Tibial nerve (tissue), 4 donors: ENCODE data around the gene GRB7. TPM values are rescaled to one million over a fixed set of nuclear protein-coding genes. Genes with fewer than 3 reads are reported as not detected.
"Not testable (repeated sequence)": the region's sequence is repeated elsewhere in the genome, so short reads cannot be mapped to it uniquely, and the experiment has no call there.

Experiments
- DNase-seq, 2 donors: peaks; one replicate each; pipeline ENCODE4 v3.0.0-alpha.2; 2019; ENCODE audit warnings: low spot score in 2 of 2
- H3K27ac ChIP-seq, 4 donors: fragments of 200-600 bp; sonication (generic) in 3 of 4; one replicate each; pipeline ENCODE4 v1.5.1; 2017 to 2019; ENCODE audit warnings: mild to moderate bottlenecking in 1 of 4
- H3K27me3 ChIP-seq, 2 donors: fragments of 200-600 bp; sonication (generic) in 1 of 2; one replicate each; pipeline versions ENCODE4 v1.5.1 to v1.6.0; 2017 to 2019
- H3K36me3 ChIP-seq, 3 donors: fragments of 200-600 bp; sonication (generic); one replicate each; pipeline ENCODE4 v1.5.1; 2018 to 2019
- H3K4me1 ChIP-seq, 4 donors: fragments of 200-600 bp; sonication (generic) in 3 of 4; one replicate each; pipeline ENCODE4 v1.5.1; 2017 to 2019
- H3K4me3 ChIP-seq, 4 donors: fragments of 200-600 bp; sonication (generic) in 3 of 4; one replicate each; pipeline ENCODE4 v1.5.1; 2017 to 2019; ENCODE audit warnings: mild to moderate bottlenecking in 1 of 4, moderate library complexity in 1 of 4
- H3K9me3 ChIP-seq, 4 donors: fragments of 200-600 bp; sonication (generic) in 3 of 4; one replicate each; pipeline ENCODE4 v1.5.1; 2017 to 2019
- CTCF ChIP-seq, 5 experiments: fragments of 200-600 bp in 3 of 5; fragments of 450-650 bp in 2 of 5; sonication (generic) in 3 of 5; IDR thresholded peaks; one replicate each; pipeline ENCODE4 v1.5.1; 2016 to 2019; ENCODE audit warnings: antibody characterized with exemption in 5 of 5, mild to moderate bottlenecking in 3 of 5, moderate library complexity in 2 of 5
- EP300 ChIP-seq, 2 donors: sonication (generic); formaldehyde crosslinking; IDR thresholded peaks; one replicate each; pipeline ENCODE4 v1.6.1; 2017; ENCODE audit warnings: antibody characterized with exemption in 2 of 2, mild to moderate bottlenecking in 1 of 2
- POLR2A ChIP-seq, 2 donors: fragments of 450-650 bp; IDR thresholded peaks; one replicate each; pipeline ENCODE4 v1.6.1; 2017; ENCODE audit warnings: antibody characterized with exemption in 2 of 2, mild to moderate bottlenecking in 2 of 2, moderate library complexity in 2 of 2
- WGBS, 2 donors: methylation state at CpG; one replicate each; pipeline ENCODE4 v1.1.5; 2018; 5-methylcytosine and 5-hydroxymethylcytosine counted together
- total RNA-seq, 4 donors: library from RNA; depleted of rRNA; stranded (reverse); fragments of >200 nt; gene quantifications; one replicate each; pipeline ENCODE4 v1.1.0, GENCODE V29; 2016

GRB7 gene
- total RNA-seq, 4 donors from 2014 or later = 0.21 to 0.39 (median 0.30) TPM; not detected in 1

GRCh38 chr17:39722965-39723848 lies 14.5 kb upstream of the GRB7 start:
- Histone ChIP-seq H3K4me3 (no peak overlapping the region), H3K9me3 (no peaks in the 10 kb centered on the region), H3K27me3 (no peaks in the 10 kb centered on the region), H3K36me3 (peaks cover 0 to 98% (median 0%) of the 10 kb centered on the region in 3 donors), H3K4me1 (peaks cover 0 to 9% (median 0%) of the 10 kb centered on the region in 4 donors), H3K27ac (no peak overlapping the region)
- WGBS, 2 donors = 77 to 81% methylated on average over 30 to 34 of the region's 34 CpGs
- TF ChIP-seq EP300 (IDR thresholded peaks at IDR 0.05) (no peak), CTCF (IDR thresholded peaks at IDR 0.05) (no peak), POLR2A (IDR thresholded peaks at IDR 0.05) (no peak)
- no peak for DNase-seq

GRCh38 chr17:39724731-39725130 lies 13.0 kb upstream of the GRB7 start:
- 93 to 96% methylated on average over 12 of the region's 13 CpGs for WGBS, 2 donors
- peaks cover 0 to 95% (median 0%) of the 10 kb centered on the region in 3 donors for H3K36me3 ChIP-seq
- H3K9me3 ChIP-seq = no peaks in the 10 kb centered on the region
- H3K27ac ChIP-seq = no peak overlapping the region
- H3K4me3 ChIP-seq = no peak overlapping the region
- H3K4me1 ChIP-seq = peaks cover 0 to 20% (median 6%) of the 10 kb centered on the region in 4 donors
- TF ChIP-seq POLR2A (IDR thresholded peaks at IDR 0.05) = no peak
- TF ChIP-seq CTCF (IDR thresholded peaks at IDR 0.05) = no peak
- no peak for TF ChIP-seq EP300 (IDR thresholded peaks at IDR 0.05)
- no peaks in the 10 kb centered on the region for H3K27me3 ChIP-seq
- no peak for DNase-seq

GRCh38 chr17:39725923-39726322 lies 11.8 kb upstream of the GRB7 start:
- DNase-seq, H3K9me3 ChIP-seq, H3K27ac ChIP-seq, H3K27me3 ChIP-seq, H3K4me3 ChIP-seq: not testable (repeated sequence)
- WGBS, 2 donors = 86 to 100% methylated on average over 1 of the region's 1 CpG
- H3K36me3 ChIP-seq = peaks cover 0 to 83% (median 0%) of the 10 kb centered on the region in 3 donors
- H3K4me1 ChIP-seq = peaks cover 0 to 24% (median 8%) of the 10 kb centered on the region in 4 donors

- 80 to 83% methylated on average over 7 to 8 of the region's 9 CpGs for WGBS, 2 donors
- DNase-seq = no peak
- Histone ChIP-seq H3K36me3 (peaks cover 0 to 76% (median 0%) of the 10 kb centered on the region in 3 donors), H3K27ac (no peak overlapping the region), H3K9me3 (no peaks in the 10 kb centered on the region), H3K27me3 (no peaks in the 10 kb centered on the region), H3K4me1 (peaks cover 0 to 24% (median 8%) of the 10 kb centered on the region in 4 donors), H3K4me3 (no peak overlapping the region)
- TF ChIP-seq CTCF (IDR thresholded peaks at IDR 0.05) = no peak
- no peak for TF ChIP-seq EP300 (IDR thresholded peaks at IDR 0.05)
- no peak for TF ChIP-seq POLR2A (IDR thresholded peaks at IDR 0.05)
Measured at GRCh38 chr17:39726617-39727016, 11.1 kb upstream of the GRB7 start.

GRCh38 chr17:39727556-39727955 lies 10.2 kb upstream of the GRB7 start:
- Histone ChIP-seq H3K36me3 (peaks cover 0 to 66% (median 0%) of the 10 kb centered on the region in 3 donors), H3K4me3 (no peak overlapping the region), H3K9me3 (no peaks in the 10 kb centered on the region), H3K4me1 (peaks cover 0 to 24% (median 8%) of the 10 kb centered on the region in 4 donors), H3K27me3 (no peaks in the 10 kb centered on the region), H3K27ac (no peak overlapping the region)
- WGBS, 2 donors = 59 to 61% methylated on average over 10 of the region's 10 CpGs
- TF ChIP-seq POLR2A (IDR thresholded peaks at IDR 0.05) (no peak), CTCF (IDR thresholded peaks at IDR 0.05) (no peak), EP300 (IDR thresholded peaks at IDR 0.05) (no peak)
- DNase-seq = no peak
